CD4-positive, alpha-beta T cell treated with Interleukin-6 at 100 ng/mL for 8 hours (primary cell): ENCODE data around the gene ARHGAP19.

Source experiments
- DNase-seq: peaks from one replicate; pipeline ENCODE4 v3.0.0-alpha.2; 2020; ENCODE audit warnings: mixed read lengths, low spot score

ARHGAP19 gene

GRCh38 chr10:97192952-97193435, 99.4 kb downstream of the ARHGAP19 start:
- no peak for DNase-seq

DNA sequence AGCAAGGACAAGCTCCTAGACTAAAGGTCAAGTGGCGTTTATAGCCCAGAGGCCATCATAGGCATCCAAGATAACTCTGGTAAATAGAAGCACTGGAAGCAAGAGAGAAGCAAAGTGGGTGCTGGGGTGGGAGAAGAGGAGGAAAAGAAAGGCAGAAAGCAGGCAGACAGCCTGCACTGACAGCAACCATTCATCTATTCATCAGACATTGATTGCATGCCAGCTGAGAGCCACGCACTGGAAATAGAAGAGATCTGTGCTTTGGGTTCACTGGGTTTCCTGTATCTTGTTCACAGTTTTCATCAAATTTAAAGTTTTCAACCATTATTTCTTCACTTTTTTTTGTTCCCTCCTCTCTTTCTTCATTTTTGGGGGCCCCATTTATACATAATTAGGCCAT, 102.0 kb downstream of the ARHGAP19 start:
- no peak for DNase-seq

- no peak for DNase-seq
Observed at GRCh38 chr10:97188261-97188711, 104.2 kb downstream of the ARHGAP19 start.

DNA sequence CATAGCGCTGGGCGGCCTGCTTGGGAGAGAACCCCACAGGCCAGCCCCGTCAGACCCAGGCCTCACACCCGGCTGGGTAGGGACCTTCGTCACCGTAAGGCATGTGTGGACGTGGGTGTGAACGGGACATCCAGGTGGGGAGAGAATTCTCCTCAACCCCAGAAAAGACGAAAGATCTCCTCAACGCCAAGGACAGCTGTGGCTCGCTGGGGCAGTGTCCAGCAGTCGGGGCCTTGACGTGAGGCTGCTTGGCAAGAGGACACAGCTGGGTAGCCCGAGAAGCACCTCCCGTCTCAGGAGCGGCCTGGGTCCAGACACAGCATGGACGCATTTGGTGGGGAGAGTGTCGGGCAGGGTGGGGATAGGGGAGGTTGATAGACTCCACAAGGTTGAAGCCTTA, 105.5 kb downstream of the ARHGAP19 start:
- DNase-seq = no peak

DNA sequence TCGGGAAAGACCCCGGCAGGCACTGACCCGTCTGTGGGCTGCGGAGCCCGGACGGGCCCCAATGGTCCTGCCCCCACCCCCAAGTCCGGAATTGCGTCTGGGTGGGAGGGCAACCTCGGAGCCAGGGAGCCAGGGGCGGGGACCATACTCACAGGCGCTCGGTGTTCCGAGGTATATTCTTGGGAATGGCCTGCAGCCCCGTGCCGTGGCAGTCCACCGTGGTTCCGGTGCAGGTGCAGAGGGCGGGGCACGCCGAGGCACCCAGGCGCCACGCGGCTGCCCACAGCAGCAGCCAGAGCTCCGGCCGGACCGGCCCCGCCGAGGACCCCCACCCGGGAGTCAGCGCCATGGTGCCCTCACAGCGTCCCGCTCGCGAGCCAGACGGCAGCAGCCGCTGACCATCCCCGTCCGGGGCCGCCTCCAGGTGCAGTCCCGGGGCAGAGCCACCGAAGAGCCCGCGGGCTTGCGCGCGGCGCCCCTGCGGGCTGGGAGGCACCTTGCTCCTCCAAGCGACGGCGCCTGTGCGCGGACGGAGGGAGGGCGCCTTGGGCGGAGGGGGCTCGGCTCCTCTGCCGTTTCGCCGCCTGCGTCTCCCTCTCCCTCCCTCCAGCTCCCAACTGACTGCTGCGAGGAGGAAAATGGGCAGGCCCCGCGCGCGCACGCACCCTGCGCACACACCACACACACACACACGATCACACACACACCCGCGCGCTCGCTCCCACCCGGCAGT, 106.9 kb downstream of the ARHGAP19 start, which contains the start of gene SLIT1:
Gene SLIT1, minus strand, starts transcription at position 634 of the 733 bp plus-strand sequence. Its CDS starts 285 bp downstream, at position 349.
- DNase-seq = no peak

DNA sequence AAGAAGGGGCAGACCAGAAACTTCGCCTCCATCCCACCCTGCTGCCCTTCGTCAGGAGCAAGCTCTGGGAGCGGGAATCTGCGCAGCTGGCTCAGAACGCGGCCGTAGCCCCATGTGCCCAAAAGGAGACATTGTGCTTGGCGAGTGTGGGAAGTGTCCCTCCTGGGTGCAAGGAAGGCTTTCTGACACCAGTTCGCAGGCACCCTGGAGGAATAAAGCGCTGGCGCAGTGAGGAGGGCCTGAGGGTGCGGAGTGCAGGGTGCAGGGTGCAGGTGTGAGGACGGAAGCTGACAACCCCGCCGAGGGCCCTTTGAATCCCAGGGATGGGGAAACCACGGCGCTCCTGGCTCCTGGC, 107.5 kb downstream of the ARHGAP19 start:
- no peak for DNase-seq

- DNase-seq = no peak
Observed at GRCh38 chr10:97183314-97183713, 109.1 kb downstream of the ARHGAP19 start.

- DNase-seq = no peak
Observed at GRCh38 chr10:97182288-97182990, 110.0 kb downstream of the ARHGAP19 start.

DNA sequence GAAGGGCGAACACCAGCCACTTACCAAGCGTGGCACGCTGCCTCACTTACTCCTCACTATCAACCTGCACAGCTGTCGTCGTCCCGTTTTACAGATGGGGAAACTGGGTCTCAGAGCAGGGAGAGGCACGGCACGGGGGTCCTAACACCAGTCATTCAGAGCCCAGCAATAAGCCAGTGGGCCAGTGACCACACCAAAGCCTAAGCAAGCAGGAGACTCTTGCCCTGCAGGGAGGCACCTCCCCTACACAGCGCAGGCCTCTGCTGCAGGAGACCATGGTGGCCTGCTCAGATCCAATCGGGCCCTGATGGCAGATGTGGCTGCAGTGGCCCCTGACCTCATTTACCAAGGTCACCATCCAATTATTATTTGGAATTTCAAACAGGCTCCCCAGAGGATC, 111.5 kb downstream of the ARHGAP19 start:
- no peak for DNase-seq

DNA sequence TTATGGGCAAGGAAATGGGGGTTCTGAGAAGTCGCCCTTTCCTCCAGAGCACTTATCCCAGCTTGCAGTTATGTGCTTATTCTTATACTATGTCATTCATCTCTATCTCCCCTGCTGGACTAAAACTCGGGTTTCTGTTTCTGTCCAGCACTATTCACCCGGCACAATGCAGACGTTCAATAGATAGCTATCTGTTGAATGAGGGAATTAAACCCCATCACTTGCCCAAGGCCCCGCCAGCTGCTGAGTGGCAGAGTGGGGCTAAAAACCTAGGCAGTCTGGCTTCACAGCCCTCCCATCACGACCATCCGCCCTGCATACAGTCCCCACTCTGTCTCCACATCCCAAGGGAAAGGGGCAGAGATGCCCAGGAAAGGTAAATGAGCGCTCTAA, 112.1 kb downstream of the ARHGAP19 start:
- DNase-seq = no peak

DNA sequence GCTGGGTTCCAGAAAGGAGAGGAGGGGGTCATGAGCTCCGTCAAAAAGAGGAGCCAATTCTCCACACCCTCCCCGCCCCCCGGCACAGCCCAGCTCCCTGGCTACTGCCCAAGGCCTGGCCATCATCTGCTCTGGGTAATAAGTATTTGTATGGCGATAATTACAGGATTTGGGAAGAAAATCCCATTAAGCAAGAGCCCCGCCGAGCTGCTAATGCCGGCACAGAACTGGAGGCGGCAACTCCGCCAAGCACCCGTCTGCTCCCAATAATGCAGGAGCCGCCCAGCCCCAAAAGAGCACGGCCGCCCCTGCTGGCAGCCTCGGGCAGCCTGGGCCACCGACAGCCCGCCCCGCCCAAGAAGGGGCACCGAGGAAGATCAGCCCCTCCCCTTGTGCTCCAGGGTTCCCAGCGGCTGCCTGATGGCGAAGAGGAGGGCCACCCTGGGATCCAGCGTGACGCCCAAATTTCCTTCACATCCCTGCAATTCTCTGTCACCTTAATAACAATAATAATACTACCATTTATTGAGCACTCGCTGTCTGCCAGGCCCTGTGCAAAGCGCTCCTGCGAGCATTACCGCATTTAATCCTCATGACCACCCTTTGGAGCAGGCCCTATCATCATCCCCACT, 112.6 kb downstream of the ARHGAP19 start:
- no peak for DNase-seq

DNA sequence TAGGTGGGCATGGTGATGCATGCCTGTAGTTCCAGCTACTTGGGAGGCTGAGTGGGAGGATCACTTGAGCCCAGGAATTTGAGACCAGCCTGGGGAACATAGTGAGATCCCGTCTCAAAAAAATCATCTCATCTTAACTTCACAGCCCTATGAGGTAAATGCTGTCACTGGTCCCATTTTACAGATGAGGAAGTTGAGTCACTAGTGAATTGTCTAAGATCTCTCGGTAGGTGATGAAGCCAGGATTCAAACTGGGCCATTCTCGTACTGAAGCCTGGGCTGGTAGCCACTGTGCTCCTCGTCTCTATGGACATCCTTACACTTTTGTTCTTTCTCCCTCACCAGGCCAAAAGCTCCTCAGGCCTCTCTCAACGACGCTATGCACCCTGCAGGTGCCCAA, 113.1 kb downstream of the ARHGAP19 start:
- no peak for DNase-seq

- DNase-seq = no peak
Observed at GRCh38 chr10:97178074-97178473, 114.4 kb downstream of the ARHGAP19 start.

DNA sequence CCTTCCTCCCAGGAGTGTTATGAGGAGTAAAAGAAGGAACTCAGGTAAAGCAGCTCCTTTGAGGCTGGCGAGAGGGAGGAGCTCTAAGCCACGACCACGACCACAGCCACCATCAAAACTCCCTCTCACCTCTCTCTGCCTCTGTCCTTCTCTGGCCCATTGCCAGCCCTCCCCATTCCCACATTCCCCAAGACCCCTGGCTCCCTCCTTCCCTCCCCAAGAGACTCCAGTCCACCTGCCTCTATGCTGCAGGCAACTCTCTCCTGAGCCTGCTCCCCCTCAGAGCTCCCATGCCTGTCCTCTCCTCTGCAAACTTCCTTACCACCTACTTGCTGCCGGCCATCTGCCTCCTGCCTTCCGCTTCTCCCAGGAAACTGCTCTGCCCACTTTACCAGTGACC, 116.2 kb downstream of the ARHGAP19 start:
- no peak for DNase-seq

GRCh38 chr10:97175586-97175985, 116.9 kb downstream of the ARHGAP19 start:
- DNase-seq = no peak

DNA sequence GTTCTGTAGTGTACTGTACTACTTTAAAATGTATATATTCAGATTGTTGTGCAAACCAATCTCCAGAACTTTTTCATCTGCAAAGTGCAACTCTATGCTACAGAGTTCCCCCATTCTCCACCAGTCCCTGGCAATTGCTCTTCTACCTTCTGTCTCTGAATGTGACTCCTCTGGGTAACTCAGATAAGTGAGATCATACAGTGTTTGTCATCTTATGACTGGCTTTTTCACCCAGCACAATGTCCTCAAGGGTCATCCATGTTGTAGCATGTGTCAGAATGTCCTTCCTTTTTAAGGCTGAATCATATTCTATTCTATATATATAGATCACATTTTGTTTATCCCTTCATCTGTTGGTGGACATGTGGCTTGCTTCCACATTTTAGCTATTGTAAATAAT, 117.5 kb downstream of the ARHGAP19 start:
- no peak for DNase-seq

- no peak for DNase-seq
Observed at GRCh38 chr10:97174276-97174775, 118.1 kb downstream of the ARHGAP19 start.

DNA sequence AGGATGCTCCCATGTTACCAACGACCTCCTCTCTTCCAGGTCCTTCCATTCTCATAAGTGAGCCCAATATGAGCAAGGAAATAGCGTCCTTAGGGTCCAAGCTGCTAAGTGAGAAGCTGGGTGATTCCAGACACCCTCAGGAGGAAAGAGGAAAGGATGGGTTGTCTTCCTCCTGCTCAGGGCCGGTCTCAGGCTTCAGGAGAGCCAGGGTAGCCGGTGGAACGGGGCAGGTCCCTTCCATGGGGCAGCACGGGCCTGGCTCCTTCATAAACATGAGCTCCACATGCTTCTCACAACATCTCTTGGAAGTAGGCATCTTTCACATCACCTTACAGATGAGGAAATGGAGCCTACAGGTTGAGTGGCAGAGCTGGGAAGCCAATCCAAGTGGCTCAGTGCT, 119.4 kb downstream of the ARHGAP19 start:
- DNase-seq = no peak
